Measurements from ENCODE around the gene TNC. TPM values are rescaled to one million over a fixed set of nuclear protein-coding genes. Genes with fewer than 3 reads are reported as not detected.

The TNC gene
- total RNA-seq: 100 to 1,000 TPM in 1 of 10 donors, 10 to 100 TPM in 1, 1 to 10 TPM in 7, under 1 TPM in 1; 0.41 to 120 (median 5.7) TPM
- 10 to 100 TPM in 1 of 2 donors, under 1 TPM in 1; 0.51 to 12.1 TPM for polyA plus RNA-seq
- long read RNA-seq, donor 1: 0 reads
- long read RNA-seq, donor 2, partial matches to known transcripts: 0 of 1 reads
- long read RNA-seq, donor 2, other reads (novel, unspliced or antisense): 1 of 1 reads
- long read RNA-seq, donor 3, full-length matches to known transcripts: 1 of 9 reads
- long read RNA-seq, donor 3, partial matches to known transcripts: 4 of 9 reads
- long read RNA-seq, donor 3, other reads (novel, unspliced or antisense): 4 of 9 reads

GRCh38 chr9:115117999-115118878 is at the start of gene TNC:
Gene TNC, minus strand, starts transcription at chr9:115118157. Its CDS starts 27,139 bp downstream, at chr9:115091018.
- ATAC-seq (peak; percentile 50 to 84 (median 74)), DNase-seq (peak; percentile 23 to 66)
- TF ChIP-seq CTCF (IDR thresholded peaks at IDR 0.05): no peak
- intact Hi-C loops (cut with DNase I): no loop called here
- peak within 1 kb of the TSS in 3 of 10 donors; percentile 33 to 56 (median 50) for H3K27ac ChIP-seq
- peaks cover 0 to 21% (median 13%) of the 10 kb centered on the region in 9 donors for H3K4me1 ChIP-seq
- H3K4me3 ChIP-seq: peak within 1 kb of the TSS in 7 of 10 donors; percentile 11 to 47 (median 42)
- no peaks in the 10 kb centered on the region for H3K9me3 ChIP-seq
- peaks cover 0 to 72% (median 60%) of the 10 kb centered on the region in 7 donors for H3K27me3 ChIP-seq
- no peaks in the 10 kb centered on the region for H3K36me3 ChIP-seq
- 1% methylated on average over 37 of the region's 37 CpGs for WGBS, 2 donors

GRCh38 chr9:115167175-115167574 is 49.2 kb upstream of the TNC start:
- intact Hi-C loops (cut with DNase I): no loop called here
- H3K4me1 ChIP-seq: no peaks in the 10 kb centered on the region
- peaks cover 0 to 3% (median 0%) of the 10 kb centered on the region in 7 donors for H3K27me3 ChIP-seq
- WGBS, 2 donors: 65 to 70% methylated on average over 3 of the region's 3 CpGs
- DNase-seq (no peak), ATAC-seq (no peak)
- no peaks in the 10 kb centered on the region for H3K9me3 ChIP-seq
- TF ChIP-seq CTCF (IDR thresholded peaks at IDR 0.05): no peak
- no peak overlapping the region for H3K4me3 ChIP-seq
- H3K27ac ChIP-seq: no peak overlapping the region
- no peaks in the 10 kb centered on the region for H3K36me3 ChIP-seq

DNA sequence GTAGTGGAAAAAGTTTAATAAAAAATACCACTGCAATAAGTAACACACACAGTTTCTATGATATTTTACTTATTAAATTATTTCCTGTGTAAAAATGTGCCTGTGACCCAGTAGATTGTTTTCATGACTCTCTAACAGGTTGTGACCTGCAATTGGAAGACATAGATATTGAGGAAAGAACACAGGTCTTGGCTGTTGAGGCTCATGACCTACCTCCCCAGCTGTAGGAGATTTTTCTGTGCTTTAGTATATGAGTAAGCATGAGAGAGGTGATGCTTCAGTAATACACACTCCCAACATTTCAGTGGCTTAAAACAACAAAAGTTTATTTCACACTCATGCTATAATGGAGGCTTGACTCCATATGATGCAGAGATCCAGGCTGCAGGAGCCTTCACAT is 47.3 kb upstream of the TNC start:
- no peak overlapping the region for H3K27ac ChIP-seq
- no peak for TF ChIP-seq CTCF (IDR thresholded peaks at IDR 0.05)
- no peak overlapping the region for H3K4me3 ChIP-seq
- no peaks in the 10 kb centered on the region for H3K4me1 ChIP-seq
- H3K36me3 ChIP-seq: no peaks in the 10 kb centered on the region
- H3K27me3 ChIP-seq: peaks cover 0 to 3% (median 0%) of the 10 kb centered on the region in 7 donors
- intact Hi-C loops (cut with DNase I): no loop called here
- H3K9me3 ChIP-seq: no peaks in the 10 kb centered on the region
- DNase-seq: no peak
- ATAC-seq: no peak

DNA sequence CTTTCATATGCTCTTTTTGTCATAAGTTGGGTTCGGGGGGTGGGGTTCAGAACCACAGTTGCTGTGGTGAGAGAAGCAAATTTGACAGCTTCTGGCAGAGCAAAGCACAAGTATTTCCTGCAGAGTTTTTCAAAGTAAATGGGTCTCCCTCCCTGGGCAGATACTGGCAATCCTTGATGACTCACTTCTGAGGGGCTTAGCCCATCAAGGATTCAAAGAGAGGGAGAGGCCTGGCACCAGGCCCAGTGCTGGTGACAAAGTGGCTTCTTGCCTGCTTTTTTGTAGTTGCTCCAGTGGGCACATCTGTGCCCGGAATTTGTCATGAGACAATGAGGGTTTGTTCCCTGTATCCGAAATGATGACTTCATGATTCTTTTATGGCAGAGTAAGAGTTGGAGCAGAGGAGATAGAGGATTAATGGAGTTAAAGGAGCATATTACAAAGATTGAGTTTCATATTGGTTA is 46.6 kb upstream of the TNC start:
- H3K9me3 ChIP-seq: no peaks in the 10 kb centered on the region
- no peak for TF ChIP-seq CTCF (IDR thresholded peaks at IDR 0.05)
- no peaks in the 10 kb centered on the region for H3K4me1 ChIP-seq
- WGBS, 2 donors: 56 to 64% methylated on average over 3 of the region's 3 CpGs
- ATAC-seq: no peak
- DNase-seq: no peak
- no peak overlapping the region for H3K27ac ChIP-seq
- no peaks in the 10 kb centered on the region for H3K36me3 ChIP-seq
- peaks cover 0 to 3% (median 0%) of the 10 kb centered on the region in 7 donors for H3K27me3 ChIP-seq
- no peak overlapping the region for H3K4me3 ChIP-seq
- intact Hi-C loops (cut with DNase I): no loop called here

Data from heart right ventricle (tissue), 16 donors.